ENCODE data around the gene SCIN. TPM values are rescaled to one million over a fixed set of nuclear protein-coding genes. Genes with fewer than 3 reads are reported as not detected.

SCIN gene
- total RNA-seq, 4 donors from 2014 or later, result 9.1 to 257 (median 208) TPM

- no peaks in the 10 kb centered on the region for H3K27me3 ChIP-seq
- H3K4me3 ChIP-seq, result no peak overlapping the region
- H3K4me1 ChIP-seq, result peaks cover 0 to 5% (median 0%) of the 10 kb centered on the region in 4 donors
- no peak overlapping the region for H3K27ac ChIP-seq
- DNase-seq, result no peak
- TF ChIP-seq, protein P1, sequence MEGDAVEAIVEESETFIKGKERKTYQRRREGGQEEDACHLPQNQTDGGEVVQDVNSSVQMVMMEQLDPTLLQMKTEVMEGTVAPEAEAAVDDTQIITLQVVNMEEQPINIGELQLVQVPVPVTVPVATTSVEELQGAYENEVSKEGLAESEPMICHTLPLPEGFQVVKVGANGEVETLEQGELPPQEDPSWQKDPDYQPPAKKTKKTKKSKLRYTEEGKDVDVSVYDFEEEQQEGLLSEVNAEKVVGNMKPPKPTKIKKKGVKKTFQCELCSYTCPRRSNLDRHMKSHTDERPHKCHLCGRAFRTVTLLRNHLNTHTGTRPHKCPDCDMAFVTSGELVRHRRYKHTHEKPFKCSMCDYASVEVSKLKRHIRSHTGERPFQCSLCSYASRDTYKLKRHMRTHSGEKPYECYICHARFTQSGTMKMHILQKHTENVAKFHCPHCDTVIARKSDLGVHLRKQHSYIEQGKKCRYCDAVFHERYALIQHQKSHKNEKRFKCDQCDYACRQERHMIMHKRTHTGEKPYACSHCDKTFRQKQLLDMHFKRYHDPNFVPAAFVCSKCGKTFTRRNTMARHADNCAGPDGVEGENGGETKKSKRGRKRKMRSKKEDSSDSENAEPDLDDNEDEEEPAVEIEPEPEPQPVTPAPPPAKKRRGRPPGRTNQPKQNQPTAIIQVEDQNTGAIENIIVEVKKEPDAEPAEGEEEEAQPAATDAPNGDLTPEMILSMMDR (IDR thresholded peaks at IDR 0.05), result no peak
- TF ChIP-seq POLR2A (IDR thresholded peaks at IDR 0.05), result no peak
- no peaks in the 10 kb centered on the region for H3K36me3 ChIP-seq
- H3K9me3 ChIP-seq, result no peaks in the 10 kb centered on the region
These were observed 133.4 kb downstream of the SCIN start for GRCh38 chr7:12703881-12704280.

- Histone ChIP-seq H3K36me3 (no peaks in the 10 kb centered on the region), H3K4me3 (no peak overlapping the region)
- TF ChIP-seq, protein P1 (IDR thresholded peaks at IDR 0.05), result no peak
- TF ChIP-seq POLR2A (IDR thresholded peaks at IDR 0.05), result no peak
These were observed 135.4 kb downstream of the SCIN start for GRCh38 chr7:12705878-12706277.

DNA sequence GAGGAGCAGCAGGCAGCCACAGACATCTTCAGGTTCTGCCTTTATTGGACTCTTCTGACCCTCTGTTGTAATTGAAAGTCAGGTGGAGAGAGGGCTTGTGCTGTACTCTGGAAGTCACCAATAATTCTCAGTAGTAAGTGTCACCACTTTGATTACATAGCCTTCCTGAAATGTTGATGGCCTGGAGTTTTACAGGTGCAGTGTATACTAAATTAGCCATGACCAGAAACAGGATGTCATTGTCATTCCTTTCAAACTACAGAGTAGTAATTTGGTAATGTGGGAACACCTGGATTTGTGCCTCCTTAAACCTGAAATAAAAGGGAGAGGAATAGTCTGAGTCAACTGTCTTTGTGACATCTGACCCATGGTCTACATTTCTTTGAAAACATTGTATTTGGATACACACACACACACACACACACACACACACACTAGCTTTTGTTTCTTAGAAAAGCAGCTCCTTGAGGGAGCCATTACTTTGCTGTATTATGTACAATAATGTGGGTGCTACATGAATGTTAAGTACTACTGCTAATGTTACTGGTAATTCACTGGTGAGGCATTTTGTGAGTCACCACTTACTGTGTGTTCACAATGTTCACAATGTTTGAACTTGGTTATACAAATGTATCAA is 136.5 kb downstream of the SCIN start:
- H3K27me3 ChIP-seq, result no peaks in the 10 kb centered on the region
- peaks cover 0 to 20% (median 0%) of the 10 kb centered on the region in 4 donors for H3K4me1 ChIP-seq
- no peak for DNase-seq
- TF ChIP-seq, protein P1 (IDR thresholded peaks at IDR 0.05), result no peak
- TF ChIP-seq POLR2A (IDR thresholded peaks at IDR 0.05), result no peak
- H3K4me3 ChIP-seq, result no peak overlapping the region
- peak overlapping the region in 1 of 4 donors; percentile 70 for H3K27ac ChIP-seq
- H3K9me3 ChIP-seq, result no peaks in the 10 kb centered on the region
- H3K36me3 ChIP-seq, result no peaks in the 10 kb centered on the region

More at GRCh38 chr7:12705878-12706277, 135.4 kb downstream of the SCIN start:
- H3K9me3 ChIP-seq, result no peaks in the 10 kb centered on the region
- no peaks in the 10 kb centered on the region for H3K27me3 ChIP-seq
- H3K27ac ChIP-seq, result no peak overlapping the region
- no peak for DNase-seq
- H3K4me1 ChIP-seq, result peaks cover 0 to 16% (median 0%) of the 10 kb centered on the region in 4 donors

DNA sequence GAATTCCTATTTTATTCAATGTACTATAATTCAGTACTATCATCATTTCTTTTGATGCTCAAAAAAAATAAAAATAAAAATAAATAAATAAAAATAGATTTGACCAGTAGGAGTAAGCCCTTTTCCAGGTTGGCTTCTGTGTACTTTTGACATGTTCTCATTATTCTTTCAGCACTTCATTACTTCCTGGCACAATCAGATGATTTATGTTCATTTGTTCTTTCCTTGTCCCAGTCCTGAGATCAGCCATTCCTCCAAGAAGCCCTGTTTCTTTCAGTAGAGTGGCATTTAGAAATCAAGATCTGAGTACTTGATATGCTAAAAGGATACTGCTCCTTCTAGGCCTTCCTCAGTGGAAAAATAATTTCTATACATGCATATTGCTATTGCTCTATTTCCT is 137.8 kb downstream of the SCIN start:
- TF ChIP-seq, protein P1 (IDR thresholded peaks at IDR 0.05), result no peak
- TF ChIP-seq POLR2A (IDR thresholded peaks at IDR 0.05), result no peak
- DNase-seq, result no peak
- Histone ChIP-seq H3K27ac (no peak overlapping the region), H3K36me3 (no peaks in the 10 kb centered on the region), H3K27me3 (no peaks in the 10 kb centered on the region), H3K4me3 (no peak overlapping the region), H3K9me3 (no peaks in the 10 kb centered on the region), H3K4me1 (peaks cover 0 to 24% (median 0%) of the 10 kb centered on the region in 4 donors)

Small RNA genes within 50 kb of the gene (small RNA-seq; reads per million reads assigned to genes)
- 0 reads per million in 2 donors for gene RF00264

Other genes starting within 250 kb of the SCIN start
- gene VWDE, start 166.9 kb upstream of the SCIN start, total RNA-seq, result 10 to 100 TPM in 1 of 4 donors, 1 to 10 TPM in 3; 1.3 to 14.9 (median 4.1) TPM
- 100 to 1,000 TPM in 2 of 4 donors, 10 to 100 TPM in 2; 35.5 to 112 (median 85.6) TPM for gene ARL4A, start 116.9 kb downstream of the SCIN start, total RNA-seq

All from Peyer's patch (tissue), 4 donors.